CD4-positive, alpha-beta T cell (primary cell): Measurements from ENCODE around the gene NCK1. TPM values are rescaled to one million over a fixed set of nuclear protein-coding genes. Genes with fewer than 3 reads are reported as not detected.

Experiments used
- ATAC-seq: fragments of 200-7000 bp; cut with Tn5 transposase; one replicate; pipeline ENCODE4 v1.10.0; 2022; ENCODE audit warnings: mild to moderate bottlenecking; ENCODE audit not compliant: poor library complexity
- CTCF ChIA-PET: fragments of 350-600 bp; sonication (Branson Sonifier 250); formaldehyde crosslinking; loops from one replicate; lab custom pipeline; 2021; ENCODE audit warnings: antibody characterized with exemption, inconsistent platforms; lab: Charles Lee
- POLR2A ChIA-PET: fragments of 350-600 bp; sonication (Branson Sonifier 250); formaldehyde crosslinking; loops from one replicate; lab custom pipeline; 2021; ENCODE audit warnings: antibody characterized with exemption, inconsistent platforms; lab: Charles Lee
- DNase-seq, 14 experiments: peaks; one replicate each; pipeline ENCODE4 v3.0.0-alpha.2; 2013 to 2020; ENCODE audit warnings: mixed read lengths in 2 of 14
- H3K27ac ChIP-seq, 2 donors: one replicate each; pipeline versions ENCODE4 v1.5.1 to v1.7.0; 2013; ENCODE audit warnings: low read length in 2 of 2, low read depth in 1 of 2, mild to moderate bottlenecking in 1 of 2
- H3K27me3 ChIP-seq, 2 experiments: 1 replicate in 1 of 2; 2 replicates in 1 of 2; pipeline versions ENCODE4 v1.6.1 to v1.7.0; 2013; ENCODE audit warnings: low read length in 2 of 2, control low read depth in 1 of 2, mild to moderate bottlenecking in 1 of 2, moderate library complexity in 1 of 2; ENCODE audit not compliant: insufficient read depth in 2 of 2, control insufficient read depth in 1 of 2
- H3K36me3 ChIP-seq: one replicate; pipeline ENCODE4 v1.6.1; 2013; ENCODE audit warnings: low read length, control low read depth; ENCODE audit not compliant: insufficient read depth
- H3K4me1 ChIP-seq: one replicate; pipeline ENCODE4 v1.6.1; 2013; ENCODE audit warnings: low read length, control low read depth; ENCODE audit not compliant: insufficient read depth
- H3K4me3 ChIP-seq: one replicate; pipeline ENCODE4 v1.5.1; 2013; ENCODE audit warnings: mild to moderate bottlenecking, low read length, moderate library complexity
- H3K9me3 ChIP-seq, 2 experiments: 1 replicate in 1 of 2; 2 replicates in 1 of 2; pipeline versions ENCODE4 v1.6.1 to v1.7.0; 2013; ENCODE audit warnings: low read length in 2 of 2, mild to moderate bottlenecking in 2 of 2, control low read depth in 1 of 2, moderate library complexity in 1 of 2; ENCODE audit not compliant: control insufficient read depth in 1 of 2, insufficient read depth in 1 of 2
- H3K27ac Mint-ChIP-seq: one replicate; pipeline ENCODE4 v1.8.0; 2020; ENCODE audit warnings: mixed read lengths
- H3K27me3 Mint-ChIP-seq: one replicate; pipeline ENCODE4 v1.8.0; 2021; ENCODE audit warnings: mixed read lengths
- H3K36me3 Mint-ChIP-seq: one replicate; pipeline ENCODE4 v1.8.0; 2021; ENCODE audit warnings: low read depth, mixed read lengths
- H3K4me1 Mint-ChIP-seq: one replicate; pipeline ENCODE4 v1.8.0; 2021; ENCODE audit warnings: low read depth, mixed read lengths
- H3K4me3 Mint-ChIP-seq: one replicate; pipeline ENCODE4 v1.8.0; 2020; ENCODE audit warnings: mild to moderate bottlenecking, mixed read lengths
- H3K9me3 Mint-ChIP-seq: one replicate; pipeline ENCODE4 v1.8.0; 2020; ENCODE audit warnings: mixed read lengths
- CTCF ChIP-seq: fragments of 200-600 bp; IDR thresholded peaks from one replicate; pipeline ENCODE4 v1.8.0; 2022; ENCODE audit warnings: antibody characterized with exemption, mild to moderate bottlenecking
- intact Hi-C, 2 experiments: fragments of 100-400 bp; cut with DNase I in 1 of 2; cut with micrococcal nuclease in 1 of 2; formaldehyde crosslinking; loops; one replicate each; pipeline versions ENCODE4 v1.15.1 to v1.9.0; 2023 to 2025; cut with DNase I, micrococcal nuclease
- total RNA-seq, 174 experiments: library from RNA in 2 of 174; stranded (reverse) in 2 of 174; gene quantifications; one replicate each; pipeline ENCODE4 v1.2.3 and lab custom pipeline; 2021 to 2026

Gene NCK1
- total RNA-seq, 2 experiments from 2014 or later: 52.9 to 55.0 TPM

DNA sequence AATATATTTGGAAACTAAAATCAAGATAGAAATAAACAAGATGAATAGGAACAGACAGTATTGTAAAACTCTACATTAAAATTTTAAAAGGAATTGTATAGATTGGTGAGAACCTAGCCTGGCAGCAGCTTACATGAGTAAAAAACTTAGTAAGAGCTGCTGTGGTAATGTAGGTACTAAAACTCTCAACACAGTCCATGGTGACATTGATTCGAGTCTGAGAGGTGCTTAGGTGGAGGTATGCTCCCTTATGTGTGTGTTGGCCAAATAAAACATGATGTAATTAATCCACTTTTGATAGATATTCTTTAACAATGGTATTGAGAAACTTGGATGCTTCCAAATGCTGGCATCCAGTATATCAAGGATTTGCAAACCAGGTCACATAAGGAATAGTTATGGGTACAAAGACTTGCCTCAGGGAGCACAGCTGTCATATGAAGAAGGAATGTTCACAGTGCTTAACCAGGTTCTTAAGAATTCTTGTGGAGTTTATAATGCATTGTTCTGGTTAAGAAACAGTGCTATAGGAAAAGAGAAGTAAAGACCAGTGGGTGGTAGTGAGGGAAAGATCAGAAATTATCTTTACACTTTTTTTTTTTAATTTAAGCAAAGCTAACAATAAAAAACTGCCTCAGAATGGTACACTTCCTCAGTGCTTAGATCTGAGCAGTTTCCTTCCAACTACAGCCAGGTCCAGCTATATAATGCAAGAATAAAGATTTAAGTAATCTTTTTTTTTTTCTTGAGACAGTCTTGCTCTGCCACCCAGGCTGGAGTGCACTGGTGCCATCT lies 71.2 kb downstream of the NCK1 start:
- intact Hi-C loops: no loop called here
- CTCF ChIA-PET: no interaction called here
- Histone ChIP-seq H3K27me3 (no peaks in the 10 kb centered on the region), H3K36me3 (peaks cover 18% of the 10 kb centered on the region), H3K27ac (peak overlapping the region in 1 of 2 donors; percentile 25), H3K9me3 (no peaks in the 10 kb centered on the region), H3K4me3 (no peak overlapping the region), H3K4me1 (peaks cover 4% of the 10 kb centered on the region)
- POLR2A ChIA-PET: interaction anchor here (0.6 kb wide), 1 partner anchor 9 kb away, joined by 3 read pairs; no protein-coding TSS in a partner anchor
- Mint-ChIP-seq H3K27me3 (no peaks in the 10 kb centered on the region), H3K4me3 (no peak overlapping the region), H3K4me1 (peaks cover 80% of the 10 kb centered on the region), H3K9me3 (peaks cover 5% of the 10 kb centered on the region), H3K27ac (peak overlapping the region; percentile 69), H3K36me3 (peaks cover 82% of the 10 kb centered on the region)
- DNase-seq (no peak), ATAC-seq (no peak)
- TF ChIP-seq CTCF: no peak

GRCh38 chr3:136937175-136937574 lies 75.2 kb downstream of the NCK1 start:
- H3K9me3 Mint-ChIP-seq: peaks cover 5% of the 10 kb centered on the region
- no peak for ATAC-seq
- Histone ChIP-seq H3K4me3 (no peak overlapping the region), H3K36me3 (no peaks in the 10 kb centered on the region), H3K27ac (no peak overlapping the region), H3K9me3 (no peaks in the 10 kb centered on the region), H3K27me3 (no peaks in the 10 kb centered on the region), H3K4me1 (peaks cover 12% of the 10 kb centered on the region)
- DNase-seq: no peak
- no peak overlapping the region for H3K4me3 Mint-ChIP-seq
- no peak for TF ChIP-seq CTCF
- intact Hi-C loops: no loop called here
- ChIA-PET POLR2A (interaction anchor here (0.6 kb wide), 1 partner anchor 185 kb away, joined by 3 read pairs; the partner anchor contains the start of gene STAG1), CTCF (interaction anchor here (2.3 kb wide), 1 partner anchor 546 kb away, joined by 6 read pairs; no protein-coding TSS in a partner anchor)
- H3K27ac Mint-ChIP-seq: no peak overlapping the region
- H3K36me3 Mint-ChIP-seq: peaks cover 60% of the 10 kb centered on the region
- no peaks in the 10 kb centered on the region for H3K27me3 Mint-ChIP-seq
- peaks cover 85% of the 10 kb centered on the region for H3K4me1 Mint-ChIP-seq

DNA sequence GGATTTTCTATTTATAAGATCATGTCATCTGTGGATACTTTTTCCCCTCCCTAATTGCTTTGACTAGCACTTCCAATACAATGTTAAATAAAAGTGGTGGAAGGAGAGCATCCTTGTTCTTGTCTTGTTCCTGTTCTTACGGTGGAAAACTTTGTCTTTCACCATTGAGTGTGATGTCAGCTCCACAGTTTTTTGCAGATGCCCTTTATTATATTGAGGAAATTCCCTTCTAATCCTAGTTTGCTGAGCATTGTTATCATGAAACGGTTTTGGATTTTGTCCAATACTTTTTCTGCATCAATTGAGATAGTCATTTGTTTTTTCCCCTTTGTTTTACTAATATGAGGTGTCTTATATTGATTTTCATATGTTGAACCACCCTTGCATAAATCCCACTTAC lies 75.8 kb downstream of the NCK1 start:
- intact Hi-C loops: loop anchor here in 1 of 2 experiments (2.0 kb wide), 1 partner anchor 13 kb away; no protein-coding TSS in a partner anchor

More for the DNA sequence above, 75.8 kb downstream of the NCK1 start:
- ChIA-PET CTCF (interaction anchor here (1.4 to 2.3 kb wide), 4 partner anchors 14 to 546 kb away, joined by 3 to 8 read pairs (median 5); partner anchors contain the start of gene STAG1), POLR2A (interaction anchor here (2.1 kb wide), 1 partner anchor 185 kb away, joined by 8 read pairs; the partner anchor contains the start of gene STAG1)
- no peak overlapping the region for H3K4me3 Mint-ChIP-seq
- no peak overlapping the region for H3K4me3 ChIP-seq
- no peaks in the 10 kb centered on the region for H3K36me3 ChIP-seq
- no peaks in the 10 kb centered on the region for H3K27me3 ChIP-seq
- peaks cover 54% of the 10 kb centered on the region for H3K36me3 Mint-ChIP-seq
- H3K9me3 Mint-ChIP-seq: peaks cover 5% of the 10 kb centered on the region
- DNase-seq (no peak), ATAC-seq (no peak)
- TF ChIP-seq CTCF: no peak
- H3K27me3 Mint-ChIP-seq: no peaks in the 10 kb centered on the region
- peaks cover 17% of the 10 kb centered on the region for H3K4me1 ChIP-seq
- peaks cover 85% of the 10 kb centered on the region for H3K4me1 Mint-ChIP-seq
- no peak overlapping the region for H3K27ac ChIP-seq
- no peaks in the 10 kb centered on the region for H3K9me3 ChIP-seq
- H3K27ac Mint-ChIP-seq: no peak overlapping the region
